ENCODE data around the gene FBXW4.

GRCh38 chr10:101595591-101596433, 99.2 kb downstream of the FBXW4 start:
- TF ChIP-seq EP300 (IDR thresholded peaks at IDR 0.05; ENCODE audit: borderline replicate concordance in 1 of 2, low read depth in 2 of 2, low read length in 2 of 2): no peak
- no peak for TF ChIP-seq CREB1 (IDR thresholded peaks at IDR 0.05)
- no peak for TF ChIP-seq POLR2A (IDR thresholded peaks at IDR 0.05; ENCODE audit: control extremely low read depth in 1 of 2, low read depth in 2 of 2, low read length in 2 of 2)
- TF ChIP-seq, protein P1, sequence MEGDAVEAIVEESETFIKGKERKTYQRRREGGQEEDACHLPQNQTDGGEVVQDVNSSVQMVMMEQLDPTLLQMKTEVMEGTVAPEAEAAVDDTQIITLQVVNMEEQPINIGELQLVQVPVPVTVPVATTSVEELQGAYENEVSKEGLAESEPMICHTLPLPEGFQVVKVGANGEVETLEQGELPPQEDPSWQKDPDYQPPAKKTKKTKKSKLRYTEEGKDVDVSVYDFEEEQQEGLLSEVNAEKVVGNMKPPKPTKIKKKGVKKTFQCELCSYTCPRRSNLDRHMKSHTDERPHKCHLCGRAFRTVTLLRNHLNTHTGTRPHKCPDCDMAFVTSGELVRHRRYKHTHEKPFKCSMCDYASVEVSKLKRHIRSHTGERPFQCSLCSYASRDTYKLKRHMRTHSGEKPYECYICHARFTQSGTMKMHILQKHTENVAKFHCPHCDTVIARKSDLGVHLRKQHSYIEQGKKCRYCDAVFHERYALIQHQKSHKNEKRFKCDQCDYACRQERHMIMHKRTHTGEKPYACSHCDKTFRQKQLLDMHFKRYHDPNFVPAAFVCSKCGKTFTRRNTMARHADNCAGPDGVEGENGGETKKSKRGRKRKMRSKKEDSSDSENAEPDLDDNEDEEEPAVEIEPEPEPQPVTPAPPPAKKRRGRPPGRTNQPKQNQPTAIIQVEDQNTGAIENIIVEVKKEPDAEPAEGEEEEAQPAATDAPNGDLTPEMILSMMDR (IDR thresholded peaks at IDR 0.05; ENCODE audit: control extremely low read depth in 1 of 3, insufficient read depth in 1 of 3, low read depth in 1 of 3, low read length in 3 of 3): no peak
- no peak for TF ChIP-seq E2F6 (IDR thresholded peaks at IDR 0.05)
- no peak for TF ChIP-seq MAX (IDR thresholded peaks at IDR 0.05)
- TF ChIP-seq KDM1A (IDR thresholded peaks at IDR 0.05; ENCODE audit: borderline replicate concordance, low read length): no peak
- TF ChIP-seq BACH1 (IDR thresholded peaks at IDR 0.05; ENCODE audit: low read length): no peak

Data from H1 (cell line).